ENCODE results near the gene CHSY1.

The CHSY1 gene

GRCh38 chr15:101156061-101156460 lies 95.8 kb downstream of the CHSY1 start:
- ATAC-seq, result no peak
- H3K4me1 Mint-ChIP-seq, result peaks cover 62% of the 10 kb centered on the region
- H3K36me3 Mint-ChIP-seq, result no peaks in the 10 kb centered on the region
- H3K9me3 Mint-ChIP-seq, result no peaks in the 10 kb centered on the region
- H3K4me3 Mint-ChIP-seq, result peak overlapping the region; percentile 44
- no peaks in the 10 kb centered on the region for H3K27me3 Mint-ChIP-seq
- no peak overlapping the region for H3K27ac Mint-ChIP-seq

- ATAC-seq, result no peak
- no peak overlapping the region for H3K4me3 Mint-ChIP-seq
- H3K36me3 Mint-ChIP-seq, result no peaks in the 10 kb centered on the region
- H3K27ac Mint-ChIP-seq, result no peak overlapping the region
- H3K4me1 Mint-ChIP-seq, result peaks cover 59% of the 10 kb centered on the region
- no peaks in the 10 kb centered on the region for H3K9me3 Mint-ChIP-seq
- peaks cover 8% of the 10 kb centered on the region for H3K27me3 Mint-ChIP-seq
Observed at GRCh38 chr15:101153801-101154656, 97.8 kb downstream of the CHSY1 start.

- ATAC-seq, result no peak
- Mint-ChIP-seq H3K27ac (no peak overlapping the region), H3K4me1 (peaks cover 54% of the 10 kb centered on the region), H3K36me3 (no peaks in the 10 kb centered on the region), H3K27me3 (peaks cover 8% of the 10 kb centered on the region), H3K9me3 (no peaks in the 10 kb centered on the region), H3K4me3 (no peak overlapping the region)
Observed at GRCh38 chr15:101152914-101153313, 98.9 kb downstream of the CHSY1 start.

GRCh38 chr15:101151288-101151687 lies 100.6 kb downstream of the CHSY1 start:
- Mint-ChIP-seq H3K4me3 (no peak overlapping the region), H3K27me3 (peaks cover 8% of the 10 kb centered on the region), H3K36me3 (no peaks in the 10 kb centered on the region), H3K27ac (no peak overlapping the region), H3K4me1 (peaks cover 43% of the 10 kb centered on the region), H3K9me3 (no peaks in the 10 kb centered on the region)
- ATAC-seq, result no peak

- H3K4me1 Mint-ChIP-seq, result peaks cover 38% of the 10 kb centered on the region
- H3K4me3 Mint-ChIP-seq, result no peak overlapping the region
- H3K27me3 Mint-ChIP-seq, result peaks cover 8% of the 10 kb centered on the region
- H3K36me3 Mint-ChIP-seq, result no peaks in the 10 kb centered on the region
- H3K9me3 Mint-ChIP-seq, result no peaks in the 10 kb centered on the region
- no peak overlapping the region for H3K27ac Mint-ChIP-seq
- no peak for ATAC-seq
Observed at GRCh38 chr15:101150723-101151040, 101.2 kb downstream of the CHSY1 start.

GRCh38 chr15:101149864-101150722 lies 101.8 kb downstream of the CHSY1 start:
- no peak for ATAC-seq
- no peak overlapping the region for H3K27ac Mint-ChIP-seq
- no peak overlapping the region for H3K4me3 Mint-ChIP-seq
- H3K4me1 Mint-ChIP-seq, result peaks cover 38% of the 10 kb centered on the region
- H3K36me3 Mint-ChIP-seq, result no peaks in the 10 kb centered on the region
- H3K9me3 Mint-ChIP-seq, result no peaks in the 10 kb centered on the region
- peaks cover 8% of the 10 kb centered on the region for H3K27me3 Mint-ChIP-seq

- H3K36me3 Mint-ChIP-seq, result no peaks in the 10 kb centered on the region
- ATAC-seq, result no peak
- H3K4me3 Mint-ChIP-seq, result no peak overlapping the region
- H3K9me3 Mint-ChIP-seq, result peaks cover 3% of the 10 kb centered on the region
- peaks cover 38% of the 10 kb centered on the region for H3K4me1 Mint-ChIP-seq
- H3K27me3 Mint-ChIP-seq, result peaks cover 8% of the 10 kb centered on the region
- H3K27ac Mint-ChIP-seq, result no peak overlapping the region
Observed at GRCh38 chr15:101148881-101149664, 102.8 kb downstream of the CHSY1 start.

GRCh38 chr15:101148166-101148880 lies 103.5 kb downstream of the CHSY1 start:
- H3K9me3 Mint-ChIP-seq, result peaks cover 3% of the 10 kb centered on the region
- no peaks in the 10 kb centered on the region for H3K36me3 Mint-ChIP-seq
- ATAC-seq, result peak; percentile 38
- H3K4me1 Mint-ChIP-seq, result peaks cover 32% of the 10 kb centered on the region
- no peak overlapping the region for H3K27ac Mint-ChIP-seq
- no peak overlapping the region for H3K4me3 Mint-ChIP-seq
- peaks cover 8% of the 10 kb centered on the region for H3K27me3 Mint-ChIP-seq

GRCh38 chr15:101147181-101147580 lies 104.7 kb downstream of the CHSY1 start:
- H3K4me3 Mint-ChIP-seq, result no peak overlapping the region
- no peaks in the 10 kb centered on the region for H3K36me3 Mint-ChIP-seq
- ATAC-seq, result peak; percentile 70
- H3K27ac Mint-ChIP-seq, result no peak overlapping the region
- peaks cover 8% of the 10 kb centered on the region for H3K27me3 Mint-ChIP-seq
- peaks cover 6% of the 10 kb centered on the region for H3K9me3 Mint-ChIP-seq
- peaks cover 32% of the 10 kb centered on the region for H3K4me1 Mint-ChIP-seq

- no peak overlapping the region for H3K4me3 Mint-ChIP-seq
- peaks cover 26% of the 10 kb centered on the region for H3K4me1 Mint-ChIP-seq
- H3K27ac Mint-ChIP-seq, result no peak overlapping the region
- H3K9me3 Mint-ChIP-seq, result peaks cover 12% of the 10 kb centered on the region
- peaks cover 8% of the 10 kb centered on the region for H3K27me3 Mint-ChIP-seq
- no peaks in the 10 kb centered on the region for H3K36me3 Mint-ChIP-seq
- ATAC-seq, result no peak
Observed at GRCh38 chr15:101146118-101146702, 105.6 kb downstream of the CHSY1 start.

- no peak overlapping the region for H3K27ac Mint-ChIP-seq
- peaks cover 12% of the 10 kb centered on the region for H3K9me3 Mint-ChIP-seq
- no peaks in the 10 kb centered on the region for H3K36me3 Mint-ChIP-seq
- no peak for ATAC-seq
- H3K4me3 Mint-ChIP-seq, result no peak overlapping the region
- peaks cover 18% of the 10 kb centered on the region for H3K4me1 Mint-ChIP-seq
- H3K27me3 Mint-ChIP-seq, result peaks cover 6% of the 10 kb centered on the region
Observed at GRCh38 chr15:101145362-101145761, 106.5 kb downstream of the CHSY1 start.

GRCh38 chr15:101143321-101143720 lies 108.5 kb downstream of the CHSY1 start:
- Mint-ChIP-seq H3K27me3 (no peaks in the 10 kb centered on the region), H3K36me3 (no peaks in the 10 kb centered on the region), H3K4me1 (peaks cover 31% of the 10 kb centered on the region), H3K9me3 (peaks cover 12% of the 10 kb centered on the region), H3K4me3 (no peak overlapping the region), H3K27ac (no peak overlapping the region)
- ATAC-seq, result no peak

GRCh38 chr15:101142711-101143110 lies 109.1 kb downstream of the CHSY1 start:
- no peak overlapping the region for H3K4me3 Mint-ChIP-seq

GRCh38 chr15:101141926-101142527 lies 109.8 kb downstream of the CHSY1 start:
- no peak for ATAC-seq
- H3K27me3 Mint-ChIP-seq, result no peaks in the 10 kb centered on the region
- no peak overlapping the region for H3K4me3 Mint-ChIP-seq
- H3K4me1 Mint-ChIP-seq, result peaks cover 31% of the 10 kb centered on the region
- no peaks in the 10 kb centered on the region for H3K36me3 Mint-ChIP-seq
- peaks cover 12% of the 10 kb centered on the region for H3K9me3 Mint-ChIP-seq
- no peak overlapping the region for H3K27ac Mint-ChIP-seq

More at GRCh38 chr15:101142711-101143110, 109.1 kb downstream of the CHSY1 start:
- H3K27ac Mint-ChIP-seq, result no peak overlapping the region
- H3K4me1 Mint-ChIP-seq, result peaks cover 28% of the 10 kb centered on the region
- no peaks in the 10 kb centered on the region for H3K27me3 Mint-ChIP-seq
- H3K9me3 Mint-ChIP-seq, result peaks cover 12% of the 10 kb centered on the region
- ATAC-seq, result no peak
- no peaks in the 10 kb centered on the region for H3K36me3 Mint-ChIP-seq
